ENCODE data around the gene DGKI. TPM values are rescaled to one million over a fixed set of nuclear protein-coding genes. Genes with fewer than 3 reads are reported as not detected.
A peak's percentile ranks its signal among the peaks of the same experiment; 100 is the strongest.

Gene DGKI
- total and polyA plus RNA-seq, 2 of the 4 experiments (the other 2 are of a cell fraction) = 3.9 to 15.8 TPM

DNA sequence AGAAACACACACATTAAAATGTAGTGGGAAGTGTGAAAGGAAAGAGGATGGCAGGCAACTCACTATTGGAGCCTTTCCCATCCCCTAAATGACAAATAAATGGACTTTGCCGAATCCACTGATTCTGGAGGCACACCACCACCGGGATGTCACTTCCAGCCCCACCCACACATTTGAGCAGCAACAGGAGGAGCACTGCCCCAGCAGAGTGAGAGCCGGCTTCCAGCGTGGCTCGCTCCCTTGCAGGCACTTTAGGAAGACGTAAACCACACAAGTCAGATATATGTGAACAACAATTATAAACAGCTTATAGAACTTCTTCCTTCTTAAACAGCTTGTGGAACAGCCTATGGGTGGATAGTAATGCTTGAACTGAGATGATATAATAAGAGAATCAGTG lies 191.0 kb downstream of the DGKI start:
- POLR2A ChIA-PET (ENCODE audit: unreplicated experiment) = no interaction called here
- intact Hi-C loops (cut with micrococcal nuclease) = loop anchor here (1.0 to 2.0 kb wide), 4 partner anchors 49 to 352 kb away; partner anchors contain the start of gene DGKI
- no peak overlapping the region for H3K18ac ChIP-seq (ENCODE audit: low read depth, low read length)
- peaks cover 3% of the 10 kb centered on the region for H3K4me1 ChIP-seq (ENCODE audit: control insufficient read depth, insufficient read depth, low read length)
- H3K9me1 ChIP-seq (ENCODE audit: insufficient read depth, low read length) = peaks cover 5% of the 10 kb centered on the region
- WGBS, 2 experiments (ENCODE audit: extremely low coverage in 2 of 2, insufficient read length in 1 of 2) = no CpG with 5 or more reads among the region's 6 CpGs
- H3K4me2 ChIP-seq (ENCODE audit: low read depth, low read length) = no peak overlapping the region
- TF ChIP-seq MAFK (IDR thresholded peaks at IDR 0.05; ENCODE audit: low read depth, low read length) = no peak
- no peak for TF ChIP-seq RAD21 (IDR thresholded peaks at IDR 0.05; ENCODE audit: low read length)
- TF ChIP-seq FOS (IDR thresholded peaks at IDR 0.05; ENCODE audit: low read depth, low read length) = no peak
- no peak for TF ChIP-seq CHD1 (IDR thresholded peaks at IDR 0.05; ENCODE audit: low read depth, low read length)
- TF ChIP-seq CTCF (conservative IDR thresholded peaks at IDR 0.05; ENCODE audit: low read depth, low read length) = no peak
- TF ChIP-seq RCOR1 (IDR thresholded peaks at IDR 0.05; ENCODE audit: insufficient replicate concordance, low read length) = no peak
- no peak for TF ChIP-seq SMC3 (IDR thresholded peaks at IDR 0.05; ENCODE audit: low read depth, low read length)
- TF ChIP-seq, protein P1, sequence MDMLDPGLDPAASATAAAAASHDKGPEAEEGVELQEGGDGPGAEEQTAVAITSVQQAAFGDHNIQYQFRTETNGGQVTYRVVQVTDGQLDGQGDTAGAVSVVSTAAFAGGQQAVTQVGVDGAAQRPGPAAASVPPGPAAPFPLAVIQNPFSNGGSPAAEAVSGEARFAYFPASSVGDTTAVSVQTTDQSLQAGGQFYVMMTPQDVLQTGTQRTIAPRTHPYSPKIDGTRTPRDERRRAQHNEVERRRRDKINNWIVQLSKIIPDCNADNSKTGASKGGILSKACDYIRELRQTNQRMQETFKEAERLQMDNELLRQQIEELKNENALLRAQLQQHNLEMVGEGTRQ (IDR thresholded peaks at IDR 0.05; ENCODE audit: low read depth, low read length) = no peak
- no peak for TF ChIP-seq ELK1 (IDR thresholded peaks at IDR 0.05; ENCODE audit: borderline replicate concordance, low read depth, low read length)
- TF ChIP-seq MXI1 (IDR thresholded peaks at IDR 0.05; ENCODE audit: borderline replicate concordance, low read depth, low read length) = no peak
- TF ChIP-seq BHLHE40 (IDR thresholded peaks at IDR 0.05; ENCODE audit: low read depth, low read length) = no peak
- TF ChIP-seq MAZ (IDR thresholded peaks at IDR 0.05; ENCODE audit: borderline replicate concordance, low read depth, low read length) = no peak
- no peak for TF ChIP-seq NFE2L2 (IDR thresholded peaks at IDR 0.05; ENCODE audit: low read depth, low read length)
- TF ChIP-seq POLR2A (IDR thresholded peaks at IDR 0.05; ENCODE audit: low read depth, low read length) = no peak
- TF ChIP-seq CEBPB (IDR thresholded peaks at IDR 0.05; ENCODE audit: low read depth, low read length) = no peak
- TF ChIP-seq RFX5 (IDR thresholded peaks at IDR 0.05; ENCODE audit: low read depth, low read length) = no peak
- no peaks in the 10 kb centered on the region for H3K27me3 ChIP-seq (ENCODE audit: control insufficient read depth, insufficient read depth, low read length)
- no peak overlapping the region for H2AK9ac ChIP-seq (replicated peaks; ENCODE audit: low read depth, low read length, poor library complexity)
- ATAC-seq (ENCODE audit: low read depth) (peak; percentile 21; the same call in 1 of the 2 replicates), DNase-seq (no peak)
- H2BK20ac ChIP-seq (ENCODE audit: low read depth, low read length) = no peak overlapping the region
- no peaks in the 10 kb centered on the region for H3K36me3 ChIP-seq (ENCODE audit: control insufficient read depth, insufficient read depth, low read length)
- no peak overlapping the region for H2AK5ac ChIP-seq (ENCODE audit: low read depth, low read length)
- dilution Hi-C loops (cut with HindIII; ENCODE audit: low sequenced_read_pairs, unreplicated experiment) = no loop called here
- H2AFZ ChIP-seq (replicated peaks; ENCODE audit: low read length, poor library complexity) = peak overlapping the region; percentile 38
- no peak overlapping the region for H3K14ac ChIP-seq (replicated peaks; ENCODE audit: low read depth, low read length)
- H4K20me1 ChIP-seq (ENCODE audit: insufficient read depth, low read length) = no peaks in the 10 kb centered on the region
- no peak overlapping the region for H3K27ac ChIP-seq (ENCODE audit: insufficient read depth, low read length)
- no peak overlapping the region for H4K5ac ChIP-seq (ENCODE audit: low read depth, low read length)
- in situ Hi-C loops (cut with MboI; ENCODE audit: low sequenced_read_pairs) = loop anchor here (10.0 kb wide), 1 partner anchor 349 kb away; the partner anchor contains the start of gene CREB3L2
- H2BK15ac ChIP-seq (ENCODE audit: low read depth, low read length) = no peak overlapping the region
- H4K8ac ChIP-seq (ENCODE audit: low read depth in 2 of 2, low read length in 2 of 2) = no peak overlapping the region
- H3K79me1 ChIP-seq (ENCODE audit: low read depth in 1 of 2, low read length in 2 of 2) = no peaks in the 10 kb centered on the region
- H3K9ac ChIP-seq (ENCODE audit: low read depth, low read length) = no peak overlapping the region
- CTCF ChIA-PET = interaction anchor here (0.6 to 2.6 kb wide), 27 partner anchors 10 to 355 kb away, joined by 3 to 16 read pairs (median 5); partner anchors contain the start of genes CREB3L2 and DGKI
- no peaks in the 10 kb centered on the region for H3K9me3 ChIP-seq (ENCODE audit: control insufficient read depth, insufficient read depth, low read length)
- H2BK120ac ChIP-seq (ENCODE audit: low read depth, low read length) = peak overlapping the region; percentile 43; the same call in 1 of the 2 replicates
- no peak overlapping the region for H3K56ac ChIP-seq (ENCODE audit: extremely low read depth, insufficient read depth, low read length)
- H3K23ac ChIP-seq (ENCODE audit: low read depth, low read length) = no peak overlapping the region
- no peak overlapping the region for H4K91ac ChIP-seq (ENCODE audit: insufficient read depth, low read depth, low read length)
- H3K4me3 ChIP-seq (ENCODE audit: insufficient read depth, low read depth, low read length) = no peak overlapping the region
- BruUV-seq (replicated peaks) = no TSS peak
- H2BK5ac ChIP-seq (ENCODE audit: low read depth, low read length, poor library complexity, severe bottlenecking) = no peak overlapping the region
- H3K4ac ChIP-seq (ENCODE audit: low read depth, low read length) = no peak overlapping the region; the same call in 1 of the 2 replicates
